Endothelial cell (in vitro differentiated cells): ENCODE data around the gene MARF1. TPM values are rescaled to one million over a fixed set of nuclear protein-coding genes. Genes with fewer than 3 reads are reported as not detected.
A peak's percentile ranks its signal among the peaks of the same experiment; 100 is the strongest.
"Not testable (repeated sequence)": the region's sequence is repeated elsewhere in the genome, so short reads cannot be mapped to it uniquely, and the experiment has no call there.

Source experiments
- DNase-seq: peaks from one replicate; pipeline ENCODE4 v3.0.0; 2021; ENCODE audit warnings: low spot score
- H3K27ac Mint-ChIP-seq: one replicate; pipeline ENCODE4 v1.8.0; 2021; ENCODE audit warnings: mixed read lengths, inconsistent platforms; ENCODE audit not compliant: unreplicated experiment
- H3K27me3 Mint-ChIP-seq: one replicate; pipeline ENCODE4 v1.8.0; 2021; ENCODE audit warnings: mild to moderate bottlenecking, moderate library complexity, mixed read lengths, inconsistent platforms; ENCODE audit not compliant: unreplicated experiment
- H3K36me3 Mint-ChIP-seq: one replicate; pipeline ENCODE4 v1.8.0; 2021; ENCODE audit warnings: mild to moderate bottlenecking, low read depth, mixed read lengths, inconsistent platforms; ENCODE audit not compliant: unreplicated experiment
- H3K4me1 Mint-ChIP-seq: one replicate; pipeline ENCODE4 v1.8.0; 2021; ENCODE audit warnings: mild to moderate bottlenecking, mixed read lengths, inconsistent platforms; ENCODE audit not compliant: unreplicated experiment
- H3K4me3 Mint-ChIP-seq: one replicate; pipeline ENCODE4 v1.8.0; 2021; ENCODE audit warnings: mild to moderate bottlenecking, mixed read lengths, inconsistent platforms; ENCODE audit not compliant: unreplicated experiment
- H3K9me3 Mint-ChIP-seq: one replicate; pipeline ENCODE4 v1.8.0; 2021; ENCODE audit warnings: mixed read lengths, inconsistent platforms; ENCODE audit not compliant: unreplicated experiment
- total RNA-seq: library from RNA; stranded (reverse); fragmentation: NEBNext Ultra II Directional; extraction: Animal tissue kit (Norgen Biotek cat#: 25700); gene quantifications from one replicate; pipeline ENCODE4 v1.2.1, GENCODE V29; 2021; ENCODE audit not compliant: unreplicated experiment
- TF ChIP-seq, protein P1 (sequence below): fragments of 200-600 bp; sonication (generic); IDR thresholded peaks from one replicate; pipeline ENCODE4 v1.5.0; 2021; ENCODE audit warnings: antibody characterized with exemption; ENCODE audit not compliant: unreplicated experiment

MARF1 gene
- total RNA-seq, 1 donor from 2014 or later, result 55.2 TPM

- peaks cover 8% of the 10 kb centered on the region for H3K27me3 Mint-ChIP-seq
- H3K36me3 Mint-ChIP-seq, result no peaks in the 10 kb centered on the region
- peaks cover 5% of the 10 kb centered on the region for H3K4me1 Mint-ChIP-seq
- no peak overlapping the region for H3K4me3 Mint-ChIP-seq
- DNase-seq, result no peak
- H3K9me3 Mint-ChIP-seq, result no peaks in the 10 kb centered on the region
- no peak overlapping the region for H3K27ac Mint-ChIP-seq
- TF ChIP-seq, protein P1, sequence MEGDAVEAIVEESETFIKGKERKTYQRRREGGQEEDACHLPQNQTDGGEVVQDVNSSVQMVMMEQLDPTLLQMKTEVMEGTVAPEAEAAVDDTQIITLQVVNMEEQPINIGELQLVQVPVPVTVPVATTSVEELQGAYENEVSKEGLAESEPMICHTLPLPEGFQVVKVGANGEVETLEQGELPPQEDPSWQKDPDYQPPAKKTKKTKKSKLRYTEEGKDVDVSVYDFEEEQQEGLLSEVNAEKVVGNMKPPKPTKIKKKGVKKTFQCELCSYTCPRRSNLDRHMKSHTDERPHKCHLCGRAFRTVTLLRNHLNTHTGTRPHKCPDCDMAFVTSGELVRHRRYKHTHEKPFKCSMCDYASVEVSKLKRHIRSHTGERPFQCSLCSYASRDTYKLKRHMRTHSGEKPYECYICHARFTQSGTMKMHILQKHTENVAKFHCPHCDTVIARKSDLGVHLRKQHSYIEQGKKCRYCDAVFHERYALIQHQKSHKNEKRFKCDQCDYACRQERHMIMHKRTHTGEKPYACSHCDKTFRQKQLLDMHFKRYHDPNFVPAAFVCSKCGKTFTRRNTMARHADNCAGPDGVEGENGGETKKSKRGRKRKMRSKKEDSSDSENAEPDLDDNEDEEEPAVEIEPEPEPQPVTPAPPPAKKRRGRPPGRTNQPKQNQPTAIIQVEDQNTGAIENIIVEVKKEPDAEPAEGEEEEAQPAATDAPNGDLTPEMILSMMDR, result no peak
These were observed 5.3 kb upstream of the MARF1 start for GRCh38 chr16:15648135-15648730.

- Mint-ChIP-seq H3K4me3 (no peak overlapping the region), H3K9me3 (no peaks in the 10 kb centered on the region), H3K36me3 (no peaks in the 10 kb centered on the region), H3K27ac (no peak overlapping the region), H3K27me3 (peaks cover 8% of the 10 kb centered on the region), H3K4me1 (peaks cover 5% of the 10 kb centered on the region)
- TF ChIP-seq, protein P1, result no peak
- no peak for DNase-seq
These were observed 4.5 kb upstream of the MARF1 start for GRCh38 chr16:15647294-15648014.

DNA sequence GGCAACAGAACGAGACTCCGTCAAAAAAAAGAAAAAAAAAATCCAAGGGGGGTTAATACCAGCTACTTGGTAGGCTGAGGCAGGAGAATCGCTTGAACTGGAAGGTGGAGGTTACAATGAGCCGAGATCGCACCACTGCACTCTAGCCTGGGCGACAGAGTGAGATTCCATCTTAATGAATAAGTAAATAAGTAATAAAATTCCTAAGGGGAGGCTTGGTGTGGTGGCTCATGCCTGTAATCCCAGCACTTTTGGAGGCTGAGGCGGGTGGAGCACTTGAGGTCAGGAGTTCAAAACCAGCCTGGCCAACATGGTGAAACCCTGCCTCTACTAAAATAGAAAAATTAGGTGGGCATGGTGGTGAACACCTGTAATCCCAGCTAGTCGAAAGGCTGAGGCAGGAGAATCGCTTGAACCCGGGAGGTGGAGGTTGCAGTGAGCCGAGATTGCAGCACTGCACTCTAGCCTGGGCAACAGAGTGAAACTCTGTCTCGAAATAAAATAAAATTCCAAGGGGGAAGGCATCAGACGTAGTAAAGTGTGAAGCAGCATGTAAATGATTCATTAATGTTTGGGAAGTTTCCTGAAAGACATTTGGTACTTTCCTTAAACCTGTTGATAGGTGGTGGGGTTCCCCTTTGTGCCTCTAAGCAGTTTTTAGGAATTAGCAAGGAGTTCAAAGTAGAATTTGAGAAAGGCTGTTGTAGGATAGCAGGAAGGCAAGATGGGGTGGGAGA lies 3.8 kb upstream of the MARF1 start:
- H3K36me3 Mint-ChIP-seq, H3K4me3 Mint-ChIP-seq, H3K27ac Mint-ChIP-seq, H3K27me3 Mint-ChIP-seq, DNase-seq, H3K9me3 Mint-ChIP-seq: not testable (repeated sequence)
- H3K4me1 Mint-ChIP-seq, result peaks cover 11% of the 10 kb centered on the region

DNA sequence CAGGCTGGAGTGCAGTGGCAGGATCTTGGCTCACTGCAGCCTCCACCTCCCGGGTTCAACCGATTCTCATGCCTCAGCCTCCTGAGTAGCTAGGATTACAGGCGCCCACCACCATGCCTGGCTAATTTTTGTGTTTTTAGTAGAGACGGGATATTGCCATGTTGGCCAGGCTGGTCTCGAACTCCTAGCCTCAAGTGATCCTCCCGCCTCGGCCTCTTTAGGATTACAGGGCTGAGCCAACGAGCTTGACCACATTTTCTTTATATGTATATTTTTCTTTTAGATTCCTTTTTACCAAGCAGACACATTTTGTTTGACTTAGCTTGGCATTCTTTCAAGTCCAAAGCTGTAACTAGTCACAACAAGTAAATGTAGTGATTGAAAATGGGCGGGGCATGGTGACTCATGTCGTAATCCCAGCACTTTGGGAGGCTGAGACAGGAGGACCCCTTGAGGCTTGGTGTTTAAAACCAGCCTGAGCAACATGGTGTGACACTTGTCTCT lies 2.1 kb upstream of the MARF1 start:
- not testable (repeated sequence) for H3K27me3 Mint-ChIP-seq, H3K27ac Mint-ChIP-seq, H3K9me3 Mint-ChIP-seq, H3K4me3 Mint-ChIP-seq, DNase-seq, H3K36me3 Mint-ChIP-seq
- H3K4me1 Mint-ChIP-seq, result peaks cover 10% of the 10 kb centered on the region

DNA sequence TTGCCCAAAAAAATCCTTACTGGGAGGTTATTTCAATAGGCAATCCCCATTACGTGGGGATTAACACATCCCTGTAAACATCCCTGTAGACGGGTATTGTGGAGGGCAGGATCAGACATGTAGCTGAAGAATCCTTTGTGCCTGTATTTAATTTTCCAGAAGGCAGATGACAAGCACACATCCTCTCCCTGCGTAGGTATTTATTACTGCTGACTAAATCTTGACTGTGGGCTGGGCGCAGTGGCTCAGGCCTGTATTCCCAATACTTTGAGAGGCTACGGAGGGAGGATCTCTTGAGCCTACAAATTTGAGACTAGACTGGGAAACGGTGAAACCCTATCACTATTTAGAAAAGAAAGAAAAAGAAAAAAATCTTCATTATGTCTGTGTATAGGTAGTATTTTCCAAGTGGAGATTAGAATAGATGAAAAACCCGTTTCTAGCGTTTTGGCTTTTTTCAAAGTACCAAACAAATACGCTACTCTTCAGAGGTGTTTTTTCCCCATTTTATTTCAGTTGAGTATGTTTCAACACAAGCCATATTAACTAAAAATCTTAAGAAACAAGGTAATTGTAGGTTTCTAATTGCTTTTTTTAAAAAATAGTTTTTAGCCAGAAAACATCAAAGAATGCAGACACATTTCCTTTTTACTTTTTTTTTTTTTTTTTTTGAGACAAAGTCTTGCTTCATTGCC lies 1.5 kb upstream of the MARF1 start:
- Mint-ChIP-seq H3K27me3 (peaks cover 1% of the 10 kb centered on the region), H3K4me3 (peak overlapping the region; percentile 93), H3K4me1 (peaks cover 10% of the 10 kb centered on the region), H3K9me3 (no peaks in the 10 kb centered on the region), H3K27ac (no peak overlapping the region), H3K36me3 (no peaks in the 10 kb centered on the region)
- TF ChIP-seq, protein P1, result no peak
- no peak for DNase-seq
